Measurements from ENCODE around the gene KITLG. TPM values are rescaled to one million over a fixed set of nuclear protein-coding genes. Genes with fewer than 3 reads are reported as not detected.

KITLG gene
- total and polyA plus RNA-seq, 2 donors (not counting 1 experiment from before 2014, with no cell fraction given) = not detected

DNA sequence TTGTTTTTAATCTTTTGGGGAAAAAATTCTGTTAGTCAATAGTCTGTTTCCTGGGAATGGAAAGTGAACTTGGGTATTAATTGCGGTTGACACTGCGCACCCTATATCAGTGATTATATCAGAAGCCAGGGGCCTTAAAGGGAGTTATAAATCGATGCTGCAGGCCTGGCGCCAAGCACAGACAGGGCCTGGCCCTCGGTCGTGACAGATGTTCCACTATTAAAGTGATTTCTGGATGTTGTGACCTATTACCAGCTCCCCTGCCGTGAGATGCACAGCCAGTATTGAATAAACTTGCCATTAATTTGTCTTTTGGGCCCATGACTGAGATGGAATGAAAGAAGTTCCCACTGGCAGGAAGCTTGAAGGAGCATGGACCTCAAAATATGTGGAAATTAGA lies 45.1 kb upstream of the KITLG start:
- intact Hi-C loops (cut with micrococcal nuclease) = no loop called here

DNA sequence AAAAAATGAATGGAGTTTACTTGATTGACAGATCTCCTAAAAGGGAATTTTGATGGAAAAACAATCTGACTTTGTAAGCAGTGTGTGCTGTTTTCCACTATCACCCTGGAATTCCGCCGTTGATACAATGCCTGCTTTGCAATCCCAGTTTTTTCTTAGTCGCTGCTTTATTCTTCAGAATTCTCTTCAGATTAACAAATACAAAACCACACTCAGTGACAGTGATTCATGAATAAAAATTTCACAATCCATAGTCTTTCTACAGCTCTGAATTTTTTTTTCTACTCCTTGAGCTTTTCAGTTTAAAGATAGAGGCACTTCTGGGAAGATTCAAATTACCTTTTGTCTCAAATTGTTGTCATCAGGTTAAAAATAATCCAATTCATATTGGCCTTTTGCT lies 44.6 kb upstream of the KITLG start:
- H3K4me2 ChIP-seq (replicated peaks; ENCODE audit: low read depth, low read length, poor library complexity, severe bottlenecking) = no peak overlapping the region
- WGBS (ENCODE audit: insufficient coverage) = 94% methylated on average over 3 of the region's 3 CpGs
- TF ChIP-seq, protein P1, sequence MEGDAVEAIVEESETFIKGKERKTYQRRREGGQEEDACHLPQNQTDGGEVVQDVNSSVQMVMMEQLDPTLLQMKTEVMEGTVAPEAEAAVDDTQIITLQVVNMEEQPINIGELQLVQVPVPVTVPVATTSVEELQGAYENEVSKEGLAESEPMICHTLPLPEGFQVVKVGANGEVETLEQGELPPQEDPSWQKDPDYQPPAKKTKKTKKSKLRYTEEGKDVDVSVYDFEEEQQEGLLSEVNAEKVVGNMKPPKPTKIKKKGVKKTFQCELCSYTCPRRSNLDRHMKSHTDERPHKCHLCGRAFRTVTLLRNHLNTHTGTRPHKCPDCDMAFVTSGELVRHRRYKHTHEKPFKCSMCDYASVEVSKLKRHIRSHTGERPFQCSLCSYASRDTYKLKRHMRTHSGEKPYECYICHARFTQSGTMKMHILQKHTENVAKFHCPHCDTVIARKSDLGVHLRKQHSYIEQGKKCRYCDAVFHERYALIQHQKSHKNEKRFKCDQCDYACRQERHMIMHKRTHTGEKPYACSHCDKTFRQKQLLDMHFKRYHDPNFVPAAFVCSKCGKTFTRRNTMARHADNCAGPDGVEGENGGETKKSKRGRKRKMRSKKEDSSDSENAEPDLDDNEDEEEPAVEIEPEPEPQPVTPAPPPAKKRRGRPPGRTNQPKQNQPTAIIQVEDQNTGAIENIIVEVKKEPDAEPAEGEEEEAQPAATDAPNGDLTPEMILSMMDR (IDR thresholded peaks at IDR 0.05) = no peak
- no peak for TF ChIP-seq EZH2 (IDR thresholded peaks at IDR 0.05; ENCODE audit: borderline replicate concordance, insufficient read depth, low read depth, low read length, poor library complexity, severe bottlenecking)
- intact Hi-C loops (cut with micrococcal nuclease) = no loop called here
- no peaks in the 10 kb centered on the region for H3K27me3 Mint-ChIP-seq
- no peak overlapping the region for H3K4me3 Mint-ChIP-seq
- H2AFZ ChIP-seq (ENCODE audit: insufficient read depth, low read depth, low read length, poor library complexity, severe bottlenecking) = no peak overlapping the region
- H3K27ac Mint-ChIP-seq = no peak overlapping the region
- ATAC-seq (ENCODE audit: low read depth) (no peak), DNase-seq (no peak)
- no peaks in the 10 kb centered on the region for H3K36me3 ChIP-seq (replicated peaks in 1 of 2; ENCODE audit: control extremely low read depth in 1 of 2, control insufficient read depth in 1 of 2, extremely low read depth in 1 of 2, insufficient read depth in 2 of 2, low read length in 1 of 2)
- no peaks in the 10 kb centered on the region for H3K79me2 ChIP-seq (ENCODE audit: control insufficient read depth, insufficient read depth, low read length)
- no peaks in the 10 kb centered on the region for H3K4me1 Mint-ChIP-seq
- H3K27ac ChIP-seq (ENCODE audit: low read length in 2 of 2) = no peak overlapping the region
- no peak overlapping the region for H3K9ac ChIP-seq (ENCODE audit: low read length)
- H3K9me3 ChIP-seq (ENCODE audit: control extremely low read depth in 1 of 3, control insufficient read depth in 2 of 3, insufficient read depth in 1 of 3, low read length in 2 of 3) = no peaks in the 10 kb centered on the region
- H3K4me3 ChIP-seq (ENCODE audit: control extremely low read depth in 1 of 5, extremely low read depth in 1 of 5, insufficient read depth in 1 of 5, low read depth in 2 of 5, low read length in 4 of 5) = no peak overlapping the region
- ChIA-PET POLR2A (no interaction called here), CTCF (no interaction called here)
- H4K20me1 ChIP-seq (ENCODE audit: control insufficient read depth, insufficient read depth, low read length, poor library complexity, severe bottlenecking) = no peaks in the 10 kb centered on the region
- no peaks in the 10 kb centered on the region for H3K4me1 ChIP-seq (ENCODE audit: control insufficient read depth in 2 of 2, insufficient read depth in 2 of 2, low read length in 2 of 2)
- H3K27me3 ChIP-seq (replicated peaks in 1 of 4; ENCODE audit: control extremely low read depth in 1 of 4, control insufficient read depth in 3 of 4, insufficient read depth in 4 of 4, low read length in 3 of 4) = no peaks in the 10 kb centered on the region
- peaks cover 2% of the 10 kb centered on the region for H3K9me3 Mint-ChIP-seq (ENCODE audit: insufficient read depth)

More for the DNA sequence above, 45.1 kb upstream of the KITLG start:
- no peaks in the 10 kb centered on the region for H3K27me3 ChIP-seq (replicated peaks in 1 of 4; ENCODE audit: control extremely low read depth in 1 of 4, control insufficient read depth in 3 of 4, insufficient read depth in 4 of 4, low read length in 3 of 4)
- H3K4me1 ChIP-seq (ENCODE audit: control insufficient read depth in 2 of 2, insufficient read depth in 2 of 2, low read length in 2 of 2) = no peaks in the 10 kb centered on the region
- ATAC-seq (ENCODE audit: low read depth) = no peak
- TF ChIP-seq, protein P1 (IDR thresholded peaks at IDR 0.05) = no peak
- no peak for TF ChIP-seq EZH2 (IDR thresholded peaks at IDR 0.05; ENCODE audit: borderline replicate concordance, insufficient read depth, low read depth, low read length, poor library complexity, severe bottlenecking)
- Mint-ChIP-seq H3K4me3 (no peak overlapping the region), H3K9me3 (ENCODE audit: insufficient read depth) (peaks cover 2% of the 10 kb centered on the region), H3K4me1 (no peaks in the 10 kb centered on the region), H3K27ac (no peak overlapping the region), H3K27me3 (no peaks in the 10 kb centered on the region)
- no peak for DNase-seq
- WGBS (ENCODE audit: insufficient coverage) = 89% methylated on average over 5 of the region's 7 CpGs
- no peak overlapping the region for H3K4me3 ChIP-seq (ENCODE audit: control extremely low read depth in 1 of 5, extremely low read depth in 1 of 5, insufficient read depth in 1 of 5, low read depth in 2 of 5, low read length in 4 of 5)
- POLR2A ChIA-PET = no interaction called here
- H4K20me1 ChIP-seq (ENCODE audit: control insufficient read depth, insufficient read depth, low read length, poor library complexity, severe bottlenecking) = no peaks in the 10 kb centered on the region
- CTCF ChIA-PET = no interaction called here
- H3K9me3 ChIP-seq (ENCODE audit: control extremely low read depth in 1 of 3, control insufficient read depth in 2 of 3, insufficient read depth in 1 of 3, low read length in 2 of 3) = no peaks in the 10 kb centered on the region
- H3K9ac ChIP-seq (ENCODE audit: low read length) = no peak overlapping the region
- no peak overlapping the region for H3K27ac ChIP-seq (ENCODE audit: low read length in 2 of 2)
- H3K4me2 ChIP-seq (replicated peaks; ENCODE audit: low read depth, low read length, poor library complexity, severe bottlenecking) = no peak overlapping the region
- H3K36me3 ChIP-seq (replicated peaks in 1 of 2; ENCODE audit: control extremely low read depth in 1 of 2, control insufficient read depth in 1 of 2, extremely low read depth in 1 of 2, insufficient read depth in 2 of 2, low read length in 1 of 2) = no peaks in the 10 kb centered on the region
- H2AFZ ChIP-seq (ENCODE audit: insufficient read depth, low read depth, low read length, poor library complexity, severe bottlenecking) = no peak overlapping the region
- no peaks in the 10 kb centered on the region for H3K79me2 ChIP-seq (ENCODE audit: control insufficient read depth, insufficient read depth, low read length)
